Measurements from ENCODE around the gene FAM83C.

DNA sequence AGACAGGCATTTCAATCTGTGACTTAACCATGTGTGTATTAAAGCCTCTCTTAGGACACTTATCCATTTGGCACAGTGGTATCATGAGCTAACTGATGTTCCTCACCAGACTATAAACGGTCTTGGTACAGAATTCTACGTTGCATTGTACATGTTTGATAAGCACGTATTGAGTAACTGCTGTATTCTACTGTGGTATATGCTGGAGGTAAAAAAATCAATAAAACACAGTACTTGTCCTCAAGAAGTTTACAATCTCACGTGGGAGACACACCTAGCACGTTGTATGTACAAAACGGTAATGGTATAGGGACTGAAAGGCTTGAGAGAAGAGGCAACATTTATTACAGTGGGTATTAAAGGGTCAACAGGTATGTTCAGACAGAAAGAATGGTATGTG lies 33.2 kb upstream of the FAM83C start:
- TF ChIP-seq, protein P1, sequence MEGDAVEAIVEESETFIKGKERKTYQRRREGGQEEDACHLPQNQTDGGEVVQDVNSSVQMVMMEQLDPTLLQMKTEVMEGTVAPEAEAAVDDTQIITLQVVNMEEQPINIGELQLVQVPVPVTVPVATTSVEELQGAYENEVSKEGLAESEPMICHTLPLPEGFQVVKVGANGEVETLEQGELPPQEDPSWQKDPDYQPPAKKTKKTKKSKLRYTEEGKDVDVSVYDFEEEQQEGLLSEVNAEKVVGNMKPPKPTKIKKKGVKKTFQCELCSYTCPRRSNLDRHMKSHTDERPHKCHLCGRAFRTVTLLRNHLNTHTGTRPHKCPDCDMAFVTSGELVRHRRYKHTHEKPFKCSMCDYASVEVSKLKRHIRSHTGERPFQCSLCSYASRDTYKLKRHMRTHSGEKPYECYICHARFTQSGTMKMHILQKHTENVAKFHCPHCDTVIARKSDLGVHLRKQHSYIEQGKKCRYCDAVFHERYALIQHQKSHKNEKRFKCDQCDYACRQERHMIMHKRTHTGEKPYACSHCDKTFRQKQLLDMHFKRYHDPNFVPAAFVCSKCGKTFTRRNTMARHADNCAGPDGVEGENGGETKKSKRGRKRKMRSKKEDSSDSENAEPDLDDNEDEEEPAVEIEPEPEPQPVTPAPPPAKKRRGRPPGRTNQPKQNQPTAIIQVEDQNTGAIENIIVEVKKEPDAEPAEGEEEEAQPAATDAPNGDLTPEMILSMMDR (IDR thresholded peaks at IDR 0.05; ENCODE audit: low read depth, low read length): no peak
- no peak for TF ChIP-seq EZH2phosphoT487 (IDR thresholded peaks at IDR 0.05; ENCODE audit: low read depth)

All from OCI-LY3 (cell line).